ENCODE measurements around the gene PPARD.

DNA sequence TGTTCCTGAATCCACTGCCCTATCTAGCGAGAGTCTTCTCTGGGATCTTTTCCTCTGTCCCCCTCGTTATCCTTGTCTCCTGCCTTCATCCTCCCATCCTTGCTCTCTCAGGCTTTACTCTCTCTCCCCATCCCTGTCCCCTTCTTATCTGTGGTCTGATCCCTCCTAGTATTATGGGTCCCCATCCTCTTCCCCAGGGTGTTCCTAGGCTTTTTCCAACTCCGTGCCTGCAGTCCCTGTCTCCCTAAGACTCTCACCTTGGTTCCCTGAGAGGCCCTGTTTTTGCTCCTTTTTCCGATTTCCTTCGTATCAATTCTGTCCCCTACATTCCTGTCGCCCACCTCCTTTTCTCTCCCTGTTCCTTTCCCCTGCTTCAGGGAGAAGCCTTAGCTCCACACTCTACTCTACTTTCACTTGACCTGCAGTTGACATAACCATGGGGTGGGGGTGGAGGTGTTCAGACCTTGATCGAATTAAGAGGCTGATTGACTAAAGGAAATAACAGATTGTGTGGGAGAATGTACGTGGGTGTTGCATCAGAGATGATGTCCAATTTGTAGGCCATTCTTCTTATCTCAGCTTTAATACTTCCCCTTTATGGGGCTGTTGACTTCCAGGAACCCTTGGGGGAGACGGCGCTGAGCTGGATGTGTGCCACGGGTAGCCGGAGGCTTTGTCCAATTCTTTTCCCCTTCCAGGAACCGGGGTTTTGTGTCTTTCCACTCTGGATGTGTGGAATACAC, 905 bp downstream of the PPARD start:
- TF ChIP-seq EZH2 (IDR thresholded peaks at IDR 0.05) (no peak), POLR2AphosphoS5 (IDR thresholded peaks at IDR 0.05; ENCODE audit: borderline replicate concordance, low read depth, low read length) (no peak), FOXP2 (optimal IDR thresholded peaks at IDR 0.05; ENCODE audit: control extremely low read depth, extremely low read length, insufficient read depth) (no peak)
